ENCODE measurements around the gene PLA1A. TPM values are rescaled to one million over a fixed set of nuclear protein-coding genes. Genes with fewer than 3 reads are reported as not detected.
A peak's percentile ranks its signal among the peaks of the same experiment; 100 is the strongest.

The PLA1A gene
- total RNA-seq, 2 donors from 2014 or later, result 6.7 to 11.6 TPM

DNA sequence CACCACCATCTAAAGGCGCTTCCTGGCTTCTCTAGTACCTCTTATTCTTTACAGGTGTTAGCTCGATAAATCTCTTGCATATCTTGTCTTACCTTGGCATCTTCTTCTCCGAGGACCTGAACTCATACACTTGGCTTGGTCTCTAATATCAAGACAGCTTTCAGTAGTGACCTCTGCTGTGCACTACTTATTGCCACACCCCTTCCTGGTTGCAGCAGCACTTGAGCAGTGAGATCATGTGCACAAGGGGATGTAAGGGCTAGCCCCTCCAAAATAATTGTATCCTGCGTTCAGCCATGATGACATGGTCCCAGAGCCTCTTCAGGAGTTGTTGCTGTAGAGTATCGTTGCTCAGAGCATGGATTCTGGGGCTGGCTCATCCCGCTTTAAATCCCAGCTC lies 1.3 kb upstream of the PLA1A start:
- Histone ChIP-seq H3K27me3 (no peaks in the 10 kb centered on the region), H3K4me3 (no peak overlapping the region), H3K9me3 (no peaks in the 10 kb centered on the region), H3K36me3 (no peaks in the 10 kb centered on the region), H3K27ac (peak overlapping the region; percentile 24 to 56), H3K4me1 (peaks cover 0 to 62% of the 10 kb centered on the region in 2 donors)
- TF ChIP-seq, protein P1, sequence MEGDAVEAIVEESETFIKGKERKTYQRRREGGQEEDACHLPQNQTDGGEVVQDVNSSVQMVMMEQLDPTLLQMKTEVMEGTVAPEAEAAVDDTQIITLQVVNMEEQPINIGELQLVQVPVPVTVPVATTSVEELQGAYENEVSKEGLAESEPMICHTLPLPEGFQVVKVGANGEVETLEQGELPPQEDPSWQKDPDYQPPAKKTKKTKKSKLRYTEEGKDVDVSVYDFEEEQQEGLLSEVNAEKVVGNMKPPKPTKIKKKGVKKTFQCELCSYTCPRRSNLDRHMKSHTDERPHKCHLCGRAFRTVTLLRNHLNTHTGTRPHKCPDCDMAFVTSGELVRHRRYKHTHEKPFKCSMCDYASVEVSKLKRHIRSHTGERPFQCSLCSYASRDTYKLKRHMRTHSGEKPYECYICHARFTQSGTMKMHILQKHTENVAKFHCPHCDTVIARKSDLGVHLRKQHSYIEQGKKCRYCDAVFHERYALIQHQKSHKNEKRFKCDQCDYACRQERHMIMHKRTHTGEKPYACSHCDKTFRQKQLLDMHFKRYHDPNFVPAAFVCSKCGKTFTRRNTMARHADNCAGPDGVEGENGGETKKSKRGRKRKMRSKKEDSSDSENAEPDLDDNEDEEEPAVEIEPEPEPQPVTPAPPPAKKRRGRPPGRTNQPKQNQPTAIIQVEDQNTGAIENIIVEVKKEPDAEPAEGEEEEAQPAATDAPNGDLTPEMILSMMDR (IDR thresholded peaks at IDR 0.05), result no peak
- DNase-seq (ENCODE audit: low spot score), result no peak

DNA sequence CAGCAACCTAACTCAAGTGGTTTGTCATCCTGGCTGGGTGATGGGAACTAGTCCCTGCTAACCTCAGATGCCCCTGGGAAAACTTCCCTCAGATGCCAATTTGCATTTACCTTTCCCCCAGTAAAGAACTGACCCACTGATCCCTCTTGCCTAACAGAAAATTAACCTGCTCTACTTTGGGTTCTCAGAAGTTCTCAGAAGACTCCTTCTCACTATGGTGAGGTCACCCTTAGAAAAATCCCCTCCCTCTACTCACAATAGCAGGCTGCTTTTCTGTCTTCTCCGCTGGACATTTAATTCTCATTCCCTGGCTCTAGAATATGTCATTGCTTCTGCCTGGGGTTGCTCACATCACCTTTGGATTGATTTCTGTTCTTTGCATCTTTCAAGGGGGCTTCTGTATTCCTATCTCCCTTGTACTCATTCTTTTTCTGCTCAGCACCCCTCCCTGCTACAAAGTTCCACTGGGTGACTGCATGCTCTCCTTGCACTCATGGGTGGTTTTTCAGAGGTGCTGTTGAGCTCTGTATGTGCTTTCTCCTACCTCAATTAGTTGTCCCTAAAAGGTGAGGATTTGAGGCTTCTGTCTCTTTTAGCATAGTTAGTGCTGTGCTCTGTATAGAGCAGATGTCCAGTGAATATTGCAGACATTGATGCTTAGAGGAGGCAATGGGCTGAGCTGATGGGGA lies 869 bp downstream of the PLA1A start:
- peaks cover 0 to 71% of the 10 kb centered on the region in 2 donors for H3K4me1 ChIP-seq
- H3K27me3 ChIP-seq, result no peaks in the 10 kb centered on the region
- no peaks in the 10 kb centered on the region for H3K9me3 ChIP-seq
- DNase-seq (ENCODE audit: low spot score), result no peak
- no peak overlapping the region for H3K4me3 ChIP-seq
- no peaks in the 10 kb centered on the region for H3K36me3 ChIP-seq
- peak overlapping the region; percentile 56 to 81 for H3K27ac ChIP-seq
- TF ChIP-seq, protein P1 (IDR thresholded peaks at IDR 0.05), result no peak

DNA sequence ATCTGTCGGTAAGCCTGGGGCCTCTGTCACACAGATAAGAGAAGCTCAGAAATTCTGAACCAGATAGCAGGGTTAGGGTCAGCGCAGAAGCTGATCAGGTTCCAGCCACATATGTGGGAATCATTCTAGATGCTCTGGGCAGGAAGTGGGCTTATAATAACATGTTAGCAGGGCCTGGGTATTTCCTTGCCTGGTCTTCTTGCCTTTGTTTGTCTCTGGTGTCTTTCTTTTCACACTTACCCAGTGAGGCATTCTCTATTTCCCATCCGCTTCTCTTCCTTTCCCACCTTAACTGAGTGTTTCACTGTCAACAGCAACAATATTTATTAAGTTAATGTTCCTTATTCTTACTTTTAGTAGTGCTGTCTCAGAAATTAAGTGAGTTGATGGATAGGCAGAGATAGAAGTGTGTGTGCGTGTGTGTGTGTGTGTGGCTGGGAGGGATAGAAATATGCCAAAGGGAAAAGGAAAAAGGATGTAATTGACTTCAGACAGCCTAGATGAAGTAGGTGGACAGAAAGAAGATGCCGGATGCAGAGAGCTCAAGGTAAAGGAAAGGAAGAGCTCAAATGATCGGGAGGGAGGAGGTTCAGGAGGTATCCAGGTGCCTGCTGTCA lies 2.0 kb downstream of the PLA1A start:
- Histone ChIP-seq H3K27ac (peak overlapping the region; percentile 56 to 81), H3K4me1 (peaks cover 0 to 71% of the 10 kb centered on the region in 2 donors), H3K36me3 (no peaks in the 10 kb centered on the region), H3K27me3 (no peaks in the 10 kb centered on the region), H3K9me3 (no peaks in the 10 kb centered on the region), H3K4me3 (no peak overlapping the region)
- TF ChIP-seq, protein P1 (IDR thresholded peaks at IDR 0.05), result no peak
- DNase-seq (ENCODE audit: low spot score), result no peak

DNA sequence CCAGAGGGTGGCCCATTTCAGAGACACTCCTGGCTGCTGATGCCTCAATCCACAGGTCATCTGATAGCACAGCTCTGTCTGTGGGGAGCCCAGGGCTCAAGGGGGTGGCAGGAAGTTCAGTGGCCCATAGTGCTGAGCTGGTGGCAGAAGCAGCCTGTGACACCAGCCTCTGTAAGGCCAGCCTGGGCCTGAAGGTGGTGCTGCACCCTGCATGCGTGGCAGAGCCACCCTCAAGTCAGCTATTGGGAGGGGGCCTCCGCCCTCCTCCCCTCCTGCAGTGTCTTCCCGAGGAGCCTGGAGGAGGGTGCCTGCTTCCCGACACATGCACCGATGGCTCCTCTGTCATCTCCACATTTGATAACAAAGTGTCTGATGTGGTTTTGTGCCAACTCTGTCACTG lies 3.0 kb downstream of the PLA1A start:
- no peak overlapping the region for H3K4me3 ChIP-seq
- H3K27me3 ChIP-seq, result no peaks in the 10 kb centered on the region
- DNase-seq (ENCODE audit: low spot score), result no peak
- H3K9me3 ChIP-seq, result no peaks in the 10 kb centered on the region
- TF ChIP-seq, protein P1 (IDR thresholded peaks at IDR 0.05), result peak; percentile 45 to 72
- H3K36me3 ChIP-seq, result no peaks in the 10 kb centered on the region
- peak overlapping the region; percentile 56 to 81 for H3K27ac ChIP-seq
- peaks cover 0 to 64% of the 10 kb centered on the region in 2 donors for H3K4me1 ChIP-seq

DNA sequence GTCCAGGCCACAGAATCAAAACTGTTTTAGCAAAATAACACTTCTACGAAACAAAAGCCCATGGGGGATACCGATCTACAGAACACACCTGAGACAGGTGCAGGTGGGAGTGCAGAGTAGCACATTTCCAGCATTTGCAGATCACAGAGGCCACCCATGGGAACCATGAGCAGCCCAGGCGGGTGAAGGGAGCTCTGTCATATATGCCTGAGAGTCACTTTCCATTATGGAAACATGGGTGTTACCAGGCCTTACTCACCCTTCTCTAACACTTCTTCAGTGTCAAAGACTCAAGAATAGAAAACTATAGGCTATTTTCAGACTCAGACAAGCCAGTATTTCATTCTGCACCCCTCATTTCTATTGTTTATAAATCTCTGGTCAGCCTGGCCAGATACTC lies 3.5 kb downstream of the PLA1A start:
- TF ChIP-seq, protein P1 (IDR thresholded peaks at IDR 0.05), result no peak
- H3K4me1 ChIP-seq, result peaks cover 0 to 60% of the 10 kb centered on the region in 2 donors
- peak overlapping the region; percentile 56 to 81 for H3K27ac ChIP-seq
- H3K27me3 ChIP-seq, result no peaks in the 10 kb centered on the region
- no peak overlapping the region for H3K4me3 ChIP-seq
- H3K36me3 ChIP-seq, result no peaks in the 10 kb centered on the region
- DNase-seq (ENCODE audit: low spot score), result no peak
- H3K9me3 ChIP-seq, result no peaks in the 10 kb centered on the region

Data from right atrium auricular region (tissue), 2 donors.